Activated CD8-positive, alpha-beta memory T cell treated with anti-CD3 and anti-CD28 coated beads for 48 hours (primary cell): ENCODE measurements around the gene EXOC3L1.

Source experiments
- DNase-seq, 3 experiments: peaks; one replicate each; pipeline ENCODE4 v3.0.0-alpha.2; 2020; ENCODE audit warnings: low read depth in 2 of 3, low spot score in 2 of 3

Gene EXOC3L1

DNA sequence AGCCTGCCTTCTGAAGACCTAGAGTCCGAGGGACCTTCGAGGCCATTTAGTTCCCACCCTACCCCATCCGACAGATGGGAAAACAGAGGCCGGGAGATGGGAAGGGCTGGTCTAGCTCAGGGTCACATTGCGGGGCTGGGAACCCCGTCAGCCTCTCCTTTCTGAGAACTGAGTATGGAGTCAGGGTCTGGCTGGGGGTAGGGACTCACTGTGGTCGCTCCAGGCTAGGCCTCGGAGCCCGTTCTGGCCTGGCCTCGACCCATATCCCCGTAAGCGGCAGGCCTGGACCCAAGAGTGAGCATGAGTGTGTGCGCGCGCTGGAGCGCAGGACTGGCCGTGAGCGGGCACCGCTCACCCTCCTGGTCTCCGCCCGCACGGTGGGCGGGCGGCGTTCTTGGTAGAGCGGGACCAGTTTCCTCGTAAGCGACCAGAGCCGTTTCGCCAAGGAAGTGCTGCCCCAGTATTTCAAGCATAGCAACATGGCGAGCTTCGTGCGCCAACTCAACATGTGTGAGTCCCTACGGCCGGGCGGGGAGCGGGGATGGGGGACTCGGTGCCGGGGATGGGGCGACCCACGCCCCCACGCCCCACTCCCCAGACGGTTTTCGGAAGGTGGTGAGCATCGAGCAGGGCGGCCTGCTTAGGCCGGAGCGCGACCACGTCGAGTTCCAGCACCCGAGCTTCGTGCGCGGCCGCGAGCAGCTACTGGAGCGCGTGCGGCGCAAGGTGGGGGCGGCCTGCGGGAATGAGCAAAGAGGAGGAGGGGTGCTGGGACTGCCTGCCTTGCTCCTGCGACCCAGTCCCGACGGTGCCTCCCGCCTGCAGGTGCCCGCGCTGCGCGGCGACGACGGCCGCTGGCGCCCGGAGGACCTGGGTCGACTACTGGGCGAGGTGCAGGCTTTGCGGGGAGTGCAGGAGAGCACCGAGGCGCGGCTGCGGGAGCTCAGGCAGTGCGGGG lies 24.5 kb downstream of the EXOC3L1 start:
- DNase-seq, result no peak

DNA sequence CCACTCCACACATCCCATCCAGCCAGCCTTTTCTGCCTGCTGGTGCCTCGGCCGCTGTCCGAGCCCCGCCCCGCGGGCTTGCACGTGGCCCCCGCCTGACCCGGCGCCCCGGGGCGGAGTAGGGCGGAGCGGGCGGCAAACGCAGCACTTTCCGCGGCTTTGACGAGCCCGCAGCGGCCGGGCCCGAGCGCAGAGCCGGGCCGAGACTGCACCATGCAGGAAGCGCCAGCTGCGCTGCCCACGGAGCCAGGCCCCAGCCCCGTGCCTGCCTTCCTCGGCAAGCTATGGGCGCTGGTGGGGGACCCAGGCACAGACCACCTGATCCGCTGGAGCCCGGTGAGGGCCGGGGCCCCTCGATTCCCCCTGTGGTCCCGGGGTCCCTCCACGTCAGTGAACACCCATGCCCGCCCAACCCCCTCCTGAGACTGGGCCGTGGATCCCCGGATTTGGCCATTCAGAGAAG lies 25.3 kb downstream of the EXOC3L1 start, which contains the start of gene HSF4:
Gene HSF4, plus strand, starts transcription at position 147 of the 463 bp plus-strand sequence. Its CDS starts 67 bp downstream, at position 214.
- no peak for DNase-seq

DNA sequence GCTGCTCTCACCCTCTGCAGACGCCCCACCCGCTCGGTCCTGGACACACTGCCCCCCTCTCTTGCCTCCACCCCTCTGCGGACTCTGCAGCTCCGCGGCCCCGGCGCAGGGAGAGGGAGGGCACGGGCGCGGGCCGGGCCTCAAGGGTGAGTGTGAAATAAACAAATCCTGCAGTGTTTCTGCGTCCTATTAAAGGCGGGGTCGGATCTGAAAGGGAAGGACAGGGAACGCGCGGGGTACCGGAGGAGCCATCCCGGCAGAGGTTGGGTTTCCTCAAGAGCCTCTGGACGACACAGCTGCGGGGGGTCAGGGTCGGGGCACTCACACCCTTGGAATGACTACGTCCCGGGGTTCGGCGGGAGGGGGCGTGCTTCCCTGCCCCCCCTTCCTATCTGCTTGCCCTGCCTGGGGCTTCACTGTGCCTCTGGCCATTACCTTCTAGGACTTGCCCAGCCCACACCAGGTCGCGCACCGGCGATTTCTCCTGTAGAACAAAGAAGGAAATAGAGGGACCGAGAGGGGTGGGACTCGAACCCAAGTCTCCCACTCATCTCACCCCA lies 25.9 kb downstream of the EXOC3L1 start:
- DNase-seq, result no peak

DNA sequence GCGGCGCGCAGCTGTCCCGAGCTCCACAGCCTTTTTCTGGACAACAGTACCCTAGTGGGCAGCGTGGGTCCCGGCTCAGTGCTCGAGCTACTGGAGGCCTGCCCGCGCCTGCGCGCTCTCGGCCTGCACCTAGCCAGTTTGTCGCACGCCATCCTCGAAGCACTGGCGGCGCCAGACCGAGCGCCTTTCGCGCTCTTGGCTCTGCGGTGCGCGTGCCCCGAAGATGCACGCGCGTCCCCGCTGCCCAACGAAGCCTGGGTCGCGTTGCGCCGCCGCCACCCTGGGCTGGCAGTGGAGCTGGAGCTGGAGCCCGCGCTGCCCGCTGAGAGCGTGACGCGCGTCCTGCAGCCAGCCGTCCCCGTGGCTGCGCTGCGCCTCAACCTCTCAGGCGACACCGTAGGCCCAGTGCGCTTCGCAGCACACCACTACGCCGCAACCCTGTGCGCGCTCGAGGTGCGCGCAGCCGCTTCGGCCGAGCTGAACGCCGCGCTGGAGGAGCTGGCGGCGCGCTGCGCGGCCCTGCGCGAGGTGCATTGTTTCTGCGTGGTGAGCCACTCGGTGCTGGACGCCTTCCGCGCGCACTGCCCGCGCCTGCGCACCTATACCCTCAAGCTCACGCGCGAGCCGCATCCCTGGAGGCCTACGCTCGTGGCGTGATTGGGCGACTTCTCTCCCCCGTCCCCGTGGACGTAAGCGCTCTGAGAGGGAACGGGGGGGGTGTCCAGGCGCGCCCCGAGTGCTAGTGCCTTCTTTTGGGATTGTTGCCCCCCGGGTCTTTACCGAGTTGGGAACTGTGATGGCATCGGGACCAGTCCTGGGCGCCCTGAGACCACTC lies 26.6 kb downstream of the EXOC3L1 start:
- no peak for DNase-seq

DNA sequence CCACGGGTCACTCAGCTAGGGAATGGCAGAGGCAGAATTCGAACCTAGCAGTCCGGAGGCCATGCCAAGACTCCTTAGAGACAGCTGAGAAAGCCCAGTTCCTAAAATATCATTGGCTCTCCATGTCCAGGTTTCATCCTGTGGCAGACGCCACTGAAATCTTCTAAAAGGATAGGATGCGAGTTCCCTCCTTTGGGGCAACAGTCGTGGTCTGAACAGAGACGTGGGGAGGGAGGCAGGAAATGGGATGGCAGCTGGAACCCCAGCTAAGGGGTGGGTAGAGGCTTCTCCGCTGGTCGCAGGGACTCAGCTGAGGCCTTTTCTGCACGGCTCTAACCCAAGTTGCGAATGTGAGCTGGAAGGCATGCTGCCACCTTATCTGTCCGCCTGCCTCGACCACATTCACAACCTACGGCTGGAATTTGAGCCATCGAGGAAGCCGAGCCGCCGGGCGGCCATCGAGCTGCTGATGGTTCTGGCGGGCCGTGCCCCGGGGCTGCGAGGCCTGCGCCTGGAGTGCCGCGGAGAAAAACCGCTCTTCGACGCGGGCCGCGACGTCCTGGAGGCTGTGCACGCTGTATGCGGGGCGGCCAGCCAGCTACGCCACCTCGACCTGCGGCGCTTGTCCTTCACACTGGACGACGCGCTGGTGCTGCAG lies 27.3 kb downstream of the EXOC3L1 start:
- DNase-seq, result no peak

DNA sequence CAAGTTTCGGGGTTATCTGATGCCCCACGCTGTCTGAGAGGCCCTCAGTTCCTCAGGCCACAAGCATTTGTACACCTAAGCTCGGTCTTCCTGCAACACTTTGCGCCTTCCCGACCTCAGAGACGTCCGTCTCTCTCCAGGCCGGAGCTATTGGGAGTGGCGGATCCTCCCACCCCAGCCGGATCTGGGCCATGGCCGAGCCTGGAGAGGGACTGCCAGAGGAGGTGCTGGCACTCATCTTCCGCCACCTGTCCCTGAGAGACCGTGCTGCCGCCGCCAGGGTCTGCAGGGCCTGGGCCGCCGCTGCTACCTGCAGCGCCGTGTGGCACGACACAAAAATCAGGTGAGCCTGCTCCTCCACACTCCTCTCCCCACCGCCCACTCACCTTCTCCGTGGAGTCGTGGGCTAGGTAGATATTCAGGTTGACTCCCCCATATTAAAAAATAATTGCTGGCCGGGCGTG lies 28.3 kb downstream of the EXOC3L1 start:
- DNase-seq, result no peak

DNA sequence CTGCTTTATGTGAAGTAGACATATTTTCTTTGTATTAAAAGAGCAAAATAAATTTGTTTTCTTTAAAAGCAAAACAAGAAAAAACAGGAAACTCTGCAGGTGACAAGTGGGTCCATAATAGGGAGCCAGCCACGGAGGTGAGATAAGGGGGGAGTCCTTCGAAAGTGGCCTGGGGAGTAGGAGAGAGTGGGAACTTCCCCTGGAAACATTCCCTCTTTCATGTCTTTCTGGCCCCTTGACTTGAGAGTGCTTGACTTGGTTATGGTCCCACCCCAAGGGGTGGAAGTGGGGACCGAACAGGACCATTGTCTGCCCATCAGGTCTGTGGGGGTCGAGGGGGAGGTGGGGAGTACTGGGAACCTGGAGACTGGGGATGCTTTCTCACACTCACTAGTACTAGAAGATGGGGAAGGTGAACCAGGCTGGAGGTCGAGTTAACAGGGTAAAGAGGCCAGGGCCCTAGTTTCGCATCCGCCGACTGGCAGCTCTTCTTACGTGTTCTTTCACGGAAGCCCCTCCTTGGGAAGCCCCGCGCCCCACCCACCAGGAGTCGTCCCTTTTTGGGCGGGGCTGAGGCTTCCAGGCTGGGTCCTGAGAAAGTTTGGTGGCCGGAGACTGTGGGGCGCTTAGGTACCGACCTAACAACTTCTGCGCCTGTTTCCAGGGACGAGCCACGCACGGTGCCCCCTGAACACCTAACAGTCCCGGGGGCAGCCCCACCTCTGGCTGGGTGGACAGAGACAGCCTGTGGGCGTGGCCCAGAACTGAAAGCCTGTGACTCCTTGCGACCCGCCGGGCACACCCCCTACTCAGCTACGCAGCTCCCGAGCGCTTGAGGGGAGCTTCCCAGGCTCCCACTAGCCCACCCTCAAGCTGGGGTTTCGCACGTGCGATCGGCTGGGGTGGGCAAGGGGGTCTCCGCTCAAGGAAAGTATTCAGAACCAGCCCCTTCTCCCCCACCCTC lies 31.0 kb downstream of the EXOC3L1 start:
- DNase-seq, result peak; percentile 54 to 71 (median 60)

DNA sequence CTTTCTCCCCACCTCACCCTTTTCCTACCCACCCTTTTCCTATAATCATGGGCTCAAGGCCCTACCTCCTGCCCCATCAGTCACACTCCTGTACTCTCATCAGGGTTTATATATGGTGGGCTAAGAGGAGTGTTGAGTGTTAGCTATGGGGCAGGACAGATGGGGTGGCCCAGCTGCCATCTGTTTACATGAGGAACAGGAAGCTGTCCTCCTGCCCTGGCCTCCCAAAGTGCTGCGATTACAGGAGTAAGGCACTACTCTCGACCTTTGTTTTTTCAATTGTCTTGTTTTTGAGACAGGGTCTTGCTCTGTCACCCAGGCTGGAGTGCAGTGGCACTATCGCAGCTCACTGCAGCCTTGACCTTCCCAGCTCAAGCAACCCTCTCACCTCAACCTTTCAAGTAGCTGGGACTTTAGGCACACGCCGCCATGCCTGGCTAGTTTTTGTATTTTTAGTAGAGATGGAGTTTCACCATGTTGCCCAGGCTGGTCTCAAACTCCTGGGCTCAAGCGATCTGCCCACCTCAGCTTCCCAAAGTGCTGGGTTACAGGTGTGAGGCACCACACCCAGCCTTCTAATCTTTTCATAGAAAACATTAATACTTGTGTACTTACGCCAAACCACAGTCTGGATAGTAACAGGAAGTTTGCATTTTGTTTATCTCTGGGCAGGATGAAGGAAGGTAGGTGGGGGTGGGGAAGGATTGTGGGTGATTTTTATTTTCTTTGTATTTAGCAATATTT lies 31.9 kb downstream of the EXOC3L1 start:
- DNase-seq, result no peak

DNA sequence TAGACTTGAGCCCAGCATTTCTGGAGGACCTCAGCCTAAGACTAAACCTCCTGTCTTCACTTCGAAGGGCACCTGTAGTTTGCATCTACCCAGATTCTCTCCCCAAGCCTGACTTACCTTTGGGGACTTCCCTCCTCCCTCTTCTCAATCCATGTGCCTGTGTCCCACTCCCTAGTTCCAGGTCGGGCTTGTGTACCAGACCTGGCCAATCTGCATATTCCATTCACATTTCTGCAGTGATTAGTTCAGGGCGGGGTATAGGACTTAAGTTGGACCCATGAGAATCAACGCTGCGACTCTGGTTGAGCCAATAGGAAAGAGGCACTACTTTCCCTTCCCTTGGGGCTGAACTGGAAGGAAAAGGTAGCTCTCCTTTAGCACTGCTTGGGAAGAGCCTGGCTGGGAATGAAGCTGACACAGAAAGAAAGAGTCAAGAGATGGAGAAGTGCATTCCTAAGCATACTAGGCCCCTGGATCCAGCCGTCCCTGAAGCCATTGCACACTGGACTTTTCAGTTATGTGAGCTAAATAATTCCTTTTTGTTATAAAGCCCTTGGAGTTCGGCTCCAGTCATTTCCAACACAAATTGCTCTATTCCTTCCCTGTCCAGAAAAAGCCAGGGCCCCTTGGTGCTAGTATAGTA lies 32.7 kb downstream of the EXOC3L1 start:
- no peak for DNase-seq

DNA sequence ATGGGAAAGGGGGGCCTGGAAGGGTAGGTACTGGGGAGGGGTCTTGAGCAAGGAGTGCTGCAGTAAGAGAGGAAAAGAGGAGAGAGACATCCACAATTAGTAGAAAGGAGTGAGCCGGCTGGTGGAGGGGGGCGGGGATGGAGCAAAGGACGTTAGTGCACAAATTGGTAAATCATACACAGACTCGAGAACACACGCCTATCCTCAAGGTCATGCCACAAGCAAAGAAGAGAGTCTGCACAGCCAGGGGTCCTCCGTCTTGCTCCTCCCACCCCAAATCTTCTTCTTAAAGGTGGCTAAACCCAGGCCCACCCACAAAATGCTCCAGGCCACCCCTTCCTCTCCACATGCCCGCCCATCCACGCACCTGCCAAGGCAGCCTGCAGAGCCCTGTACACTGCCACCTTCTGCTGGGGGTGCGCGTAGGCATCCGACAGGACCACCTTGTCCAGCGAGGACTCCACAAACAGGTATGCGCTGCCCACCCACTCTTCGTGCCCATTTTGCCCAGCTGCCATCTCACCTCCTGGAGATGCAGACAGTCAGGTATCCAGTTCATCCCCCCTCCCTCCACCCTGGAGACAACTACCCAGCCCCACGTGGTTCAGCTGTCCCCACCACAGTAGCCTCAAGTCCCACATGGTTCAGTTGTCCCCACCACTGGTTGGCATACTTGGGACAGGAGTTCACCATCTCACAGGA lies 33.6 kb downstream of the EXOC3L1 start:
- DNase-seq, result no peak

DNA sequence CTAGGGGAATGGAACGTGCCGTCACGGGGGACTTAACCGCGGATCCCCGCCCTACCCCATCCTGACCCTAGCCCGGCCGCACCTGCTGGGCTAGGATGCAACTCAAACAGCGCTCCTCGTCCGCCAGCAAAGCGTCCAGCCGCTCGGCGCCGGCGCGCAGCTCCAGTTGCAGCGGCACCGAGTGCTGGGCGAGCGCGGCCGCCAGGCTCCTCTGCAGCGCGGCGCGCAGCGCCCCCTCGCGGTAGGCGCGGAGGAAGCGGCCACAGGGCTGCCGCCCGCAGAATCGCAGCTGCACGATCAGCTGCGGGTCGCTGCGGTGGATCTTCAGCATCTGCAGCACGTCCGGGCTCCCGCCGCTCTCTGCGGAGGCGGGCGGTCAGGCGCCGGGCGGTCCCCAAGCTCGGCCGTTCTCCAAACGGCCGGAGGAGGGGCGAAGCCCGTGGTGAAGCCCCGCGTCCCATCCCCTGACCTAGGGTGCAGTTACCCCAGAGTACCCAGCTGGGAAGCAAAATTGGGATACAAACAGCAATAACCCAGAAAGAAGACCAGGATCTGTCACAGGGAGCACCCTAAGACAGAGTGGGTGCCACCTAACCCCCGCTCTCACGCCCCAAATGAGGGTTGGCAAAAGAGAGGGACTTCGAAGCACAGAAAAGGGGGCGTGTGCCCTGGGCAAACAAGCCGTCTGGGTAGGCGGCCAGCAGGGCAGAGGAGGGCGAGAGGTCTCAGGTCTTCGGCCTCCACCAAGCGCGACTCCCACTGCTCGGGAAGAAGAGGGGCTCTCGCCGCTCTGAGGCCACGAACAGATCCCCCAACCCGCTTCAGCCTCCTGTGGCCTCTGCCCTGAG lies 34.4 kb downstream of the EXOC3L1 start:
- DNase-seq, result peak; percentile 54 to 70 (median 69)

DNA sequence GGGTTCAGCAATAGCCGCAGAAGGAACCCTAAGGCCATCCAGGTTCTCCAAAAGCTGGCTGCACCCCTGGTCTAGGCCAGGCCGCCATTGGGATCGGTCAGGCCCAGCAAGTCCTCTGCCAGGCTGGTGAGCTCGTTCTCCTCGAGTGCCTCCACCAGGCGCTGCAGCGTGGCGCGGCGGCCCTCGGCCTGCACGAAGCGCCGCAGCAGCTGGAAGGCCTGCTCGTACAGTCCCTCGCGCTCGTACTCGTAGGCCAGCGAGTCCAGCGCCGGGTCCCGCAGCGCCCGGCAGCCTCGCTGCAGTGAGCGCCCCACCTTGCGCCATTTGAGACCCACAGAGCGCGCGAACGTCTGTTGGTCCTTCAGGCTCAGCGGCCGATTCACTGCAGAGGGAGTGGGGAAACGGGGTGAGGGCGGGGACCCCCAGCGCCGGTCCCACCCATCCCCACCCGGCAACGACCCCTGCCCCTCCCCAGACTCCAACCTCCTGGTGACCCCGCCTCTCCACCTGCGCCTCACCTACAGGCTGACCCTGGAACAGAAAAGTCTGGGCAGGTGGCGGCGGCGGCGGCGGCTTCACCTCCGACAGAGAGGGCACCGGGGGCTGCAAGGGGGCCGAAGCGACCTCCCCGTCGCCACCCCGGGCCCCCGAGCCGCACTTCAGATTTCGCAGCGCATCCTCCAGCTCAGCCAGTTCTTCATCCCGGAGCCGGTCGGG lies 35.2 kb downstream of the EXOC3L1 start:
- no peak for DNase-seq

DNA sequence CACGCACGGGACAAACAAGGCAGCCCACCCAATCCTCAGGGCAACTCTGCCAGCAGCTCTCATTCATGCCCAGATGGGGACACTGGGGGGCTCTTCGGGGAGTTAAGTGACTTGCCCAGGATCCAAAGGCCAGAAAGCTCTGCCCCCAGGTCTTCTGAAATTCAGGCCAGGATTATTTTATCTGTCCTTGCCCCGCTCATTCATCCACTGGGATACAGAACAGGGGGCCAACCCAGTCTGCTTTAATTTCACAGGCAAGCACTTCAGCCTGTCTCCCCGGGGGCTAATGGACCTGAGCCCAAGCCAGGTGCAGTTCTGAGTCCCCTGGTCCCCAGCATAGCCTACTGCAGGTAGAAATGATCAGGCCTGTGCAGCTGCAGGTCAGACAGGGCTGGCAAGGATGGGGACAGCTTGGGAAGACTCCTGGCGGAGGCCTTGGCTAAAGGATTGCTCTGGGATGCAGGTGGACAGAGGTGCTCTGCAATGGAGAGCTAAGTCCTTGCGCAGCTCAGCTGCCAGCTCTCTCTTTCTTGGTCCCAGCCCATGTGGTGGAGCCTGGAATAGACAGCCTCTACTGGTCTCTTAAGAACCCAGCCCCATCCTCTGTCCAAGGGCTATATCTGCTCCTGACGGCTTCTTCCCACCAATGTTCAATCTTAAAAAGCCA lies 38.4 kb downstream of the EXOC3L1 start:
- DNase-seq, result no peak

DNA sequence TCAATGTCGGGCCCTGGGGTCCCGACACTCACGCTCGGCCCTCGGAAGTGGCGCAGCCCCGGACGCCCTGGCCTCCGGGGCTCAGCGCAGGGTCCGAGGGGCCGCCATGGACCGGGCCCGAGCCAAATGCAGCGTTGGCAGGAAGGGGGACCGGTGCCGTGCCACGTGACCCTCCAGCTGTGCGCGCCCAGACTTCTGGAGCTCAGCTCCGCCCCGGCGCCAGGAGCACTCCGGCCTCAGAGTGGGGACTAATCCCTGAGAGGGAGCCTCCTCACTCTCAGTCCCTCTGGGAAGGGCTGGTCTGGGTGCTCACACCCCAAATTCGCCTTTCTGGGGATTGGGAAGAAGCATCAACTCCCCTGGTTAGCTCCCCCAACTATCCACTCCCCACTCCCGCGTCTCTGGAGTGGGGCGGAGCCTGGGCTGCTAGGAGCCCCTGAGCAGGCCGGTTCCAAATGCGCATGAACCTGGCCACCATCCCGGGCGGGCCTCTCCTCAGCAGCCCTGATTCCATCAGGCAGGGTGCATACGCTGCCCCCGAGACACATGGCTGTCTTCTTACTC lies 39.0 kb downstream of the EXOC3L1 start, which contains the start of gene B3GNT9:
Gene B3GNT9, minus strand, starts transcription at position 166 of the 564 bp plus-strand sequence. CDS start 513 bp downstream, outside the sequence.
- no peak for DNase-seq
